Neural cell (in vitro differentiated cells): ENCODE data around the gene PEA15.

Experiments used
- CTCF ChIP-seq: fragments of 450-650 bp; IDR thresholded peaks from 2 replicates; pipeline ENCODE4 v1.5.1; 2014; ENCODE audit warnings: antibody characterized with exemption, mild to moderate bottlenecking, moderate library complexity; ENCODE audit not compliant: poor library complexity, severe bottlenecking
- EP300 ChIP-seq: fragments of 450-650 bp; conservative IDR thresholded peaks from 2 replicates; pipeline ENCODE4 v1.6.1; 2014; ENCODE audit warnings: antibody characterized with exemption, mild to moderate bottlenecking, moderate library complexity; ENCODE audit not compliant: poor library complexity, severe bottlenecking
- EZH2 ChIP-seq: fragments of 200-600, 300-800 bp; shearing (Covaris generic), sonication (generic); IDR thresholded peaks from 2 replicates; pipeline ENCODE4 v1.6.1; 2014; ENCODE audit warnings: antibody characterized with exemption, low read length, borderline replicate concordance, mild to moderate bottlenecking; ENCODE audit not compliant: insufficient read depth, poor library complexity, severe bottlenecking
- MXI1 ChIP-seq: fragments of 450-650 bp; conservative IDR thresholded peaks from 2 replicates; pipeline ENCODE4 v1.6.1; 2014; ENCODE audit warnings: antibody characterized with exemption, mild to moderate bottlenecking; ENCODE audit not compliant: poor library complexity, severe bottlenecking
- POLR2AphosphoS5 ChIP-seq: IDR thresholded peaks from 2 replicates; pipeline ENCODE4 v1.6.1; 2012
- RAD21 ChIP-seq: fragments of 450-650 bp; conservative IDR thresholded peaks from 2 replicates; pipeline ENCODE4 v1.6.1; 2014; ENCODE audit warnings: antibody characterized with exemption, mild to moderate bottlenecking, moderate library complexity
- REST ChIP-seq: IDR thresholded peaks from 2 replicates; pipeline ENCODE4 v1.6.1; 2012; ENCODE audit warnings: borderline replicate concordance
- SMC3 ChIP-seq: fragments of 450-650 bp; conservative IDR thresholded peaks from 2 replicates; pipeline ENCODE4 v1.6.1; 2014; ENCODE audit warnings: antibody characterized with exemption, mild to moderate bottlenecking, moderate library complexity; ENCODE audit not compliant: poor library complexity
- TAF1 ChIP-seq: IDR thresholded peaks from 2 replicates; pipeline ENCODE4 v1.6.1; 2012; ENCODE audit warnings: low read depth

- TF ChIP-seq POLR2AphosphoS5 (no peak), CTCF (no peak), EZH2 (no peak), EP300 (no peak), SMC3 (no peak), REST (no peak), RAD21 (no peak), TAF1 (no peak), MXI1 (no peak)
These were observed 59.7 kb downstream of the PEA15 start for GRCh38 chr1:160264795-160265307.
